ENCODE data around the gene PBX1.

PBX1 gene

DNA sequence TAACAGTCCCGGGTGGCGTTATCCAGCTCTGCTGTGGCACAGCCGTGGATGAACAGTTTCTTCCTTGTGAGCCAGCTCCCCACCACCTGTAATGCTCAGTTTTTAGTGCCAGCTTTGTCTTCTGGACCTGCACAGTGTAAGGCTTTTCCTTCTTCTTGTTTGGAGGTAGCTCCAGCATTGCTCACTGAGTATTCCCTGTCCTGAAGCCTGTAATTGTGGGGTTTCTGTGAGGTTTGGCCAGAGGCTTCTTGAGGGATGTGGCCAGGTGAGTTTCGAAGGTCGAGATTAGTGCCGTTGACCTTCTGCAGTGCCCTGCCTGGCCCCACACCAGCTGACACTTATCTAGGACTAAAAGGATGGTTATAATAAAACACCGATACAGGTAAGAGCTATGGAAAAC lies 75.0 kb downstream of the PBX1 start:
- no peak overlapping the region for H3K27ac ChIP-seq (ENCODE audit: low read depth, low read length)
- H3K4me3 ChIP-seq (ENCODE audit: low read length) = no peak overlapping the region
- H3K4me1 ChIP-seq (ENCODE audit: control insufficient read depth, low read length) = no peaks in the 10 kb centered on the region
- H4K20me1 ChIP-seq (ENCODE audit: control insufficient read depth, insufficient read depth, low read depth, low read length) = no peaks in the 10 kb centered on the region
- no peak for TF ChIP-seq EZH2phosphoT487 (IDR thresholded peaks at IDR 0.05; ENCODE audit: borderline replicate concordance, low read length)
- TF ChIP-seq, protein P1, sequence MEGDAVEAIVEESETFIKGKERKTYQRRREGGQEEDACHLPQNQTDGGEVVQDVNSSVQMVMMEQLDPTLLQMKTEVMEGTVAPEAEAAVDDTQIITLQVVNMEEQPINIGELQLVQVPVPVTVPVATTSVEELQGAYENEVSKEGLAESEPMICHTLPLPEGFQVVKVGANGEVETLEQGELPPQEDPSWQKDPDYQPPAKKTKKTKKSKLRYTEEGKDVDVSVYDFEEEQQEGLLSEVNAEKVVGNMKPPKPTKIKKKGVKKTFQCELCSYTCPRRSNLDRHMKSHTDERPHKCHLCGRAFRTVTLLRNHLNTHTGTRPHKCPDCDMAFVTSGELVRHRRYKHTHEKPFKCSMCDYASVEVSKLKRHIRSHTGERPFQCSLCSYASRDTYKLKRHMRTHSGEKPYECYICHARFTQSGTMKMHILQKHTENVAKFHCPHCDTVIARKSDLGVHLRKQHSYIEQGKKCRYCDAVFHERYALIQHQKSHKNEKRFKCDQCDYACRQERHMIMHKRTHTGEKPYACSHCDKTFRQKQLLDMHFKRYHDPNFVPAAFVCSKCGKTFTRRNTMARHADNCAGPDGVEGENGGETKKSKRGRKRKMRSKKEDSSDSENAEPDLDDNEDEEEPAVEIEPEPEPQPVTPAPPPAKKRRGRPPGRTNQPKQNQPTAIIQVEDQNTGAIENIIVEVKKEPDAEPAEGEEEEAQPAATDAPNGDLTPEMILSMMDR (IDR thresholded peaks at IDR 0.05; ENCODE audit: low read depth, low read length, poor library complexity, severe bottlenecking) = no peak
- H3F3A ChIP-seq (ENCODE audit: control insufficient read depth, insufficient read depth) = no peaks in the 10 kb centered on the region
- no peaks in the 10 kb centered on the region for H3K9me3 ChIP-seq (ENCODE audit: control insufficient read depth, insufficient read depth, low read length)
- no peaks in the 10 kb centered on the region for H3K9me2 ChIP-seq (replicated peaks; ENCODE audit: control insufficient read depth, low read length)
- no peaks in the 10 kb centered on the region for H3K79me2 ChIP-seq (ENCODE audit: control insufficient read depth, low read length)
- H3K36me3 ChIP-seq (ENCODE audit: control insufficient read depth, low read length) = no peaks in the 10 kb centered on the region
- H3K4me2 ChIP-seq (ENCODE audit: low read length) = no peak overlapping the region
- H3K27me3 ChIP-seq (ENCODE audit: control insufficient read depth, low read length) = no peaks in the 10 kb centered on the region

DNA sequence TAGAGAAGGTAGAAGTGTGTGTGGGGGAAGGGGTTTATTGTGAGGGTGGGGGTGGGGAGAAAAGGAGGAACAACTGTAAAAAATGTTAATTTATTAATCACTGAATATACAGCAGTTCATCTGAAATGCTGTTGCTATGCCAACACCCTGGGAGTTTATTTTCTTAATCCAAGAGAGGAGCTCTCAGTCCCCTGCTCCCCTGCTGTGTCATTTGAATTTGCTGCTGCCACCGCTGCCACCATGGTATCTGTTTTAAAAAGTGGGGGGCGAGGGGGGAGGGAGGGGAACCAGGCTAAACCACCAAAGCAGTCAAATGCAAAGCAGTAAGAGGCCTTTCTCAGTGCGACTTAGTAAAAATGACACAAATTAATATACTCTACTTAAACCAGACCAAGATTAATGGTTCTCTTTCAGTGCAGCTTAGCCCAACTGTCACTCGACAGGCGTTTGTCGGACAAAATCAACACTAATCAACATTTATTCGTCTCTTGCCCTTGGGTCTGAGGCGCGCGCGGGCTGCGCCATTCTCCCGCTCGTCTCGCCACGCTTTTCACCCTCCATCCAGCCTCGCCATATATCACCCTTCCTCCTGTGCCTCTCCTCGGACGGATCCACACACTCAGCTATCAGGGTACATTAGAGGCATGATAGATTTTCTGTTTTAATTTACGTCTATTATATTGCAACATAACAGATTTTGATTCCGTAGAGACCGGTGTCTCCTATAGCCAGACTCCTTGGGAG lies 76.2 kb downstream of the PBX1 start:
- Histone ChIP-seq H3K27ac (ENCODE audit: low read depth, low read length) (no peak overlapping the region), H3K36me3 (ENCODE audit: control insufficient read depth, low read length) (no peaks in the 10 kb centered on the region)

DNA sequence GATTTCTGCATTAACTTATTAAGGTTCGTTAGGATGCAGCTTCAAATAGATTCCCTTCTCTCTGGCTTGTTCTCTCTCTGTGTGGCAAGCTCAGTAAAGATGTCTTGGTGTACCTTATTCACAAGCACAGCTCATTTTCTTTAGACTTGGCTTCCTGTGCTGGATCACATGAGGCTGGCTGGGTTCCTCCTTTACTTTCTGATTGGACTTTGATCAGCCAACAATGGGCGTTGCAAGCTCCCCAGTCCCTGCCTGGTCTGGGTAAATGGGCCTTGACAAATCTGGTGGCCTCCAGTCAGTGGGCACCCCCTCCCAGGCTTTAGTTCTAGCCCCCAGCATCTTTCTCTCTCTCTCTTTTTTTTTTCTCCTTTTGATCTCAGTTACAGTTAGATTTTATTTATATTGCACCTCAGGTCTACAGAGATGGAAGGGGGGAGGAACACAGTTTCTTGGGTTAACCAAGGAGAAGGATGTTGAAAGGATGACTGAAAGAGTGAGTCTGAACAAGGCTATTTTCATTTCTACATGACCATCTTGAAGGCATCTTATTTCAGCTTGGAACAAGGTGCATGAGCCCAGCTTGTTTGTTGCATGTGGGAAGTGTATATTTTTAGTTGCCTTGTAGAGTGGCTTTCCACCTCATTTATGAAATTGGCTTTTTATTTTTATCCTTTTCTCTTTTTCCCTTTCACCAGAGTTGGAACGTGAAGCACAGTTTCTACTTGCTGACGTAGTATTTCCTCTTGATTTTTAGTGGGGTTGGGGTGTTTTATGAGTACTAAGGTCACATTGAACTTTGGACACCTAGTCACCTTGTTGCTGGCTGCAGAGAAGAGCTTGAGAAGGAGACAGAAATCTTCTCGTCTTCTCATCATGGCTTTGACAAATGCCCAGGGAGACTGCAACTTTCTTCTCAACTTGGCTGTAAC lies 77.1 kb downstream of the PBX1 start:
- Histone ChIP-seq H3K4me3 (ENCODE audit: low read length) (no peak overlapping the region), H3K9me3 (ENCODE audit: control insufficient read depth, insufficient read depth, low read length) (no peaks in the 10 kb centered on the region), H3K27me3 (ENCODE audit: control insufficient read depth, low read length) (no peaks in the 10 kb centered on the region), H4K20me1 (ENCODE audit: control insufficient read depth, insufficient read depth, low read depth, low read length) (no peaks in the 10 kb centered on the region), H3K4me1 (ENCODE audit: control insufficient read depth, low read length) (no peaks in the 10 kb centered on the region), H3K36me3 (ENCODE audit: control insufficient read depth, low read length) (no peaks in the 10 kb centered on the region), H3K79me2 (ENCODE audit: control insufficient read depth, low read length) (no peaks in the 10 kb centered on the region), H3K4me2 (ENCODE audit: low read length) (no peak overlapping the region), H3K9me2 (replicated peaks; ENCODE audit: control insufficient read depth, low read length) (no peaks in the 10 kb centered on the region), H3F3A (ENCODE audit: control insufficient read depth, insufficient read depth) (no peaks in the 10 kb centered on the region), H3K27ac (ENCODE audit: low read depth, low read length) (no peak overlapping the region)
- TF ChIP-seq, protein P1 (IDR thresholded peaks at IDR 0.05; ENCODE audit: low read depth, low read length, poor library complexity, severe bottlenecking) = no peak
- no peak for TF ChIP-seq EZH2phosphoT487 (IDR thresholded peaks at IDR 0.05; ENCODE audit: borderline replicate concordance, low read length)

More for the DNA sequence above, 76.2 kb downstream of the PBX1 start:
- H3K27me3 ChIP-seq (ENCODE audit: control insufficient read depth, low read length) = no peaks in the 10 kb centered on the region
- H3K9me2 ChIP-seq (replicated peaks; ENCODE audit: control insufficient read depth, low read length) = no peaks in the 10 kb centered on the region
- H3K4me2 ChIP-seq (ENCODE audit: low read length) = no peak overlapping the region
- H3K9me3 ChIP-seq (ENCODE audit: control insufficient read depth, insufficient read depth, low read length) = no peaks in the 10 kb centered on the region
- H3K4me3 ChIP-seq (ENCODE audit: low read length) = no peak overlapping the region
- TF ChIP-seq, protein P1 (IDR thresholded peaks at IDR 0.05; ENCODE audit: low read depth, low read length, poor library complexity, severe bottlenecking) = no peak
- TF ChIP-seq EZH2phosphoT487 (IDR thresholded peaks at IDR 0.05; ENCODE audit: borderline replicate concordance, low read length) = no peak
- H4K20me1 ChIP-seq (ENCODE audit: control insufficient read depth, insufficient read depth, low read depth, low read length) = no peaks in the 10 kb centered on the region
- no peaks in the 10 kb centered on the region for H3K79me2 ChIP-seq (ENCODE audit: control insufficient read depth, low read length)
- H3K4me1 ChIP-seq (ENCODE audit: control insufficient read depth, low read length) = no peaks in the 10 kb centered on the region
- H3F3A ChIP-seq (ENCODE audit: control insufficient read depth, insufficient read depth) = no peaks in the 10 kb centered on the region

Measured in DOHH2 (cell line).